ENCODE data around the gene MBL2.

The MBL2 gene

GRCh38 chr10:52758406-52758805, 14.2 kb downstream of the MBL2 start:
- TF ChIP-seq GATA2 (IDR thresholded peaks at IDR 0.05; ENCODE audit: low read depth, low read length) (no peak), GATA3 (IDR thresholded peaks at IDR 0.05; ENCODE audit: low read depth, low read length) (no peak)

GRCh38 chr10:52757773-52758172, 14.8 kb downstream of the MBL2 start:
- TF ChIP-seq GATA2 (IDR thresholded peaks at IDR 0.05; ENCODE audit: low read depth, low read length) (no peak), GATA3 (IDR thresholded peaks at IDR 0.05; ENCODE audit: low read depth, low read length) (no peak)

- TF ChIP-seq GATA2 (IDR thresholded peaks at IDR 0.05; ENCODE audit: low read depth, low read length) (no peak), GATA3 (IDR thresholded peaks at IDR 0.05; ENCODE audit: low read depth, low read length) (no peak)
These were observed 15.6 kb downstream of the MBL2 start for GRCh38 chr10:52756966-52757365.

GRCh38 chr10:52756295-52756694, 16.3 kb downstream of the MBL2 start:
- TF ChIP-seq GATA2 (IDR thresholded peaks at IDR 0.05; ENCODE audit: low read depth, low read length) = no peak
- no peak for TF ChIP-seq GATA3 (IDR thresholded peaks at IDR 0.05; ENCODE audit: low read depth, low read length)

- no peak for TF ChIP-seq GATA3 (IDR thresholded peaks at IDR 0.05; ENCODE audit: low read depth, low read length)
- no peak for TF ChIP-seq GATA2 (IDR thresholded peaks at IDR 0.05; ENCODE audit: low read depth, low read length)
These were observed 17.1 kb downstream of the MBL2 start for GRCh38 chr10:52755297-52756062.

GRCh38 chr10:52752801-52753445, 19.7 kb downstream of the MBL2 start:
- TF ChIP-seq GATA3 (IDR thresholded peaks at IDR 0.05; ENCODE audit: low read depth, low read length) = no peak
- no peak for TF ChIP-seq GATA2 (IDR thresholded peaks at IDR 0.05; ENCODE audit: low read depth, low read length)

- TF ChIP-seq GATA3 (IDR thresholded peaks at IDR 0.05; ENCODE audit: low read depth, low read length) = no peak
These were observed 20.3 kb downstream of the MBL2 start for GRCh38 chr10:52752261-52752660.

- TF ChIP-seq GATA2 (IDR thresholded peaks at IDR 0.05; ENCODE audit: low read depth, low read length) = no peak
- TF ChIP-seq GATA3 (IDR thresholded peaks at IDR 0.05; ENCODE audit: low read depth, low read length) = no peak
These were observed 21.2 kb downstream of the MBL2 start for GRCh38 chr10:52751337-52751736.

- TF ChIP-seq GATA2 (IDR thresholded peaks at IDR 0.05; ENCODE audit: low read depth, low read length) (no peak), GATA3 (IDR thresholded peaks at IDR 0.05; ENCODE audit: low read depth, low read length) (no peak)
These were observed 22.0 kb downstream of the MBL2 start for GRCh38 chr10:52750629-52751028.

GRCh38 chr10:52747694-52748093, 24.9 kb downstream of the MBL2 start:
- TF ChIP-seq GATA3 (IDR thresholded peaks at IDR 0.05; ENCODE audit: low read depth, low read length) (no peak), GATA2 (IDR thresholded peaks at IDR 0.05; ENCODE audit: low read depth, low read length) (no peak)

- TF ChIP-seq GATA2 (IDR thresholded peaks at IDR 0.05; ENCODE audit: low read depth, low read length) (no peak), GATA3 (IDR thresholded peaks at IDR 0.05; ENCODE audit: low read depth, low read length) (no peak)
These were observed 26.4 kb downstream of the MBL2 start for GRCh38 chr10:52746169-52746568.

- TF ChIP-seq GATA2 (IDR thresholded peaks at IDR 0.05; ENCODE audit: low read depth, low read length) (no peak), GATA3 (IDR thresholded peaks at IDR 0.05; ENCODE audit: low read depth, low read length) (no peak)
These were observed 28.4 kb downstream of the MBL2 start for GRCh38 chr10:52744057-52744805.

GRCh38 chr10:52742731-52743130, 29.9 kb downstream of the MBL2 start:
- TF ChIP-seq GATA3 (IDR thresholded peaks at IDR 0.05; ENCODE audit: low read depth, low read length) (no peak), GATA2 (IDR thresholded peaks at IDR 0.05; ENCODE audit: low read depth, low read length) (no peak)

- TF ChIP-seq GATA3 (IDR thresholded peaks at IDR 0.05; ENCODE audit: low read depth, low read length) = no peak
- TF ChIP-seq GATA2 (IDR thresholded peaks at IDR 0.05; ENCODE audit: low read depth, low read length) = no peak
These were observed 30.7 kb downstream of the MBL2 start for GRCh38 chr10:52741851-52742250.
